Esophagus muscularis mucosa (tissue), 3 donors: ENCODE results near the gene RPL6.

ENCODE experiments used
- CTCF ChIP-seq, 3 experiments: fragments of 200-600 bp in 2 of 3; fragments of 450-650 bp in 1 of 3; sonication (generic) in 2 of 3; IDR thresholded peaks; one replicate each; pipeline ENCODE4 v1.5.1; 2017 to 2019; ENCODE audit warnings: antibody characterized with exemption in 3 of 3, mild to moderate bottlenecking in 2 of 3, moderate library complexity in 1 of 3
- POLR2A ChIP-seq: fragments of 450-650 bp; IDR thresholded peaks from one replicate; pipeline ENCODE4 v1.6.1; 2017; ENCODE audit warnings: antibody characterized with exemption, moderate library complexity, mild to moderate bottlenecking, low read depth
- POLR2AphosphoS5 ChIP-seq, 2 donors: sonication (generic); formaldehyde crosslinking; IDR thresholded peaks; one replicate each; pipeline ENCODE4 v1.6.1; 2017; ENCODE audit warnings: antibody characterized with exemption in 2 of 2

- TF ChIP-seq CTCF (IDR thresholded peaks at IDR 0.05), result no peak
- no peak for TF ChIP-seq POLR2A
- TF ChIP-seq POLR2AphosphoS5 (IDR thresholded peaks at IDR 0.05), result no peak
Measured at GRCh38 chr12:112458751-112459150, 49.3 kb upstream of the RPL6 start.
